Body of pancreas (tissue), 4 donors: ENCODE results near the gene ENPP3.

Source experiments
- POLR2A ChIP-seq, 3 donors: fragments of 450-650 bp; IDR thresholded peaks; one replicate each; pipeline ENCODE4 v1.6.1; 2016; ENCODE audit warnings: antibody characterized with exemption in 3 of 3, mild to moderate bottlenecking in 2 of 3
- TF ChIP-seq, protein P1 (sequence below), 7 experiments: fragments of 450-650 bp in 4 of 7; fragments of 200-600 bp in 3 of 7; sonication (generic) in 3 of 7; IDR thresholded peaks; one replicate each; pipeline ENCODE4 v1.5.1; 2016 to 2019; ENCODE audit warnings: antibody characterized with exemption in 7 of 7

DNA sequence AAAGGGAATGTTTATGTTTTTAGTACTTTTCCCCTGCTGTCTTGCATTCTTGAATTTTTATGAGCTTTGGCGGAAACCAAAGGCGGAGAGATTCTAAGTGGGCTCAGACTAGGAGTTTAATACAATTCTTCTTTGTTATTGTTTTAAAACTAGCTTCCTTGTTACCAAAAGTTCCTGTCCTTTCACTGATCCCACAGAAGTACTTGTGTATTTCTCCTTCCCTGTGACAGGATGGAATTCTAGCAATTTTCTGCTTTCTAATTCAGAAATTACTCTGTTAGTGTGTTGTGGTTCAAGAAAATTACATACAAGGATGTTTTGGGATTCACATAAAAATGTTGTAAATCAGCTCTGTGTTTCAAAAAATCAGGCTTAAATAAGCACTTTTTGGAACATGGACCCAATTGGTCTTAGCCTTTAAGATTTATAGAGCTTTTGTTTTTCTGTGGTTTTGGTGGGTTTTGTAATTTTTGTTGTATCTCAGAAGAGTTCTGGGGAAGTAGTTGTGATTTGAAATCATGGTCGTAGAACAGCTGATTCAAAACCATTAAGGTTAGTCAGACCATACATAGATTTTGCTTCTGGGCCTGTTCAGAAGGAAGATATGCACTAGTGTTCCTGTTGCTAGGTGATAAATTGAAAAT lies 91.3 kb downstream of the ENPP3 start:
- TF ChIP-seq, protein P1, sequence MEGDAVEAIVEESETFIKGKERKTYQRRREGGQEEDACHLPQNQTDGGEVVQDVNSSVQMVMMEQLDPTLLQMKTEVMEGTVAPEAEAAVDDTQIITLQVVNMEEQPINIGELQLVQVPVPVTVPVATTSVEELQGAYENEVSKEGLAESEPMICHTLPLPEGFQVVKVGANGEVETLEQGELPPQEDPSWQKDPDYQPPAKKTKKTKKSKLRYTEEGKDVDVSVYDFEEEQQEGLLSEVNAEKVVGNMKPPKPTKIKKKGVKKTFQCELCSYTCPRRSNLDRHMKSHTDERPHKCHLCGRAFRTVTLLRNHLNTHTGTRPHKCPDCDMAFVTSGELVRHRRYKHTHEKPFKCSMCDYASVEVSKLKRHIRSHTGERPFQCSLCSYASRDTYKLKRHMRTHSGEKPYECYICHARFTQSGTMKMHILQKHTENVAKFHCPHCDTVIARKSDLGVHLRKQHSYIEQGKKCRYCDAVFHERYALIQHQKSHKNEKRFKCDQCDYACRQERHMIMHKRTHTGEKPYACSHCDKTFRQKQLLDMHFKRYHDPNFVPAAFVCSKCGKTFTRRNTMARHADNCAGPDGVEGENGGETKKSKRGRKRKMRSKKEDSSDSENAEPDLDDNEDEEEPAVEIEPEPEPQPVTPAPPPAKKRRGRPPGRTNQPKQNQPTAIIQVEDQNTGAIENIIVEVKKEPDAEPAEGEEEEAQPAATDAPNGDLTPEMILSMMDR (IDR thresholded peaks at IDR 0.05), result no peak
- no peak for TF ChIP-seq POLR2A (IDR thresholded peaks at IDR 0.05)
